Measurements from ENCODE around the gene LDHAL6A. TPM values are rescaled to one million over a fixed set of nuclear protein-coding genes. Genes with fewer than 3 reads are reported as not detected.
"Not testable (repeated sequence)": the region's sequence is repeated elsewhere in the genome, so short reads cannot be mapped to it uniquely, and the experiment has no call there.

LDHAL6A gene
- polyA plus RNA-seq (ENCODE audit: low read depth in 6 of 6), result under 1 TPM in 1 of 6 donors, not detected in 5; 0.50 TPM

GRCh38 chr11:18455686-18456372 lies at the start of gene LDHAL6A:
LDHAL6A (plus strand) TSS chr11:18455856; CDS start chr11:18456681, 825 bp downstream.
- ATAC-seq (ENCODE audit: low read depth in 2 of 2) (peak in 1 of 2 donors; percentile 56), DNase-seq (no peak)
- Mint-ChIP-seq H3K27ac (peak within 1 kb of the TSS in 2 of 6 donors; percentile 81 to 94), H3K9me3 (peaks cover 0 to 2% (median 0%) of the 10 kb centered on the region in 7 donors), H3K36me3 (no peaks in the 10 kb centered on the region), H3K27me3 (peaks cover 0 to 12% (median 8%) of the 10 kb centered on the region in 3 donors), H3K4me3 (peak within 1 kb of the TSS in 4 of 8 donors; percentile 50 to 65 (median 62)), H3K4me1 (peaks cover 0 to 5% (median 0%) of the 10 kb centered on the region in 3 donors)

GRCh38 chr11:18407400-18407799 lies 48.3 kb upstream of the LDHAL6A start:
- H3K9me3 Mint-ChIP-seq; H3K27ac Mint-ChIP-seq; H3K4me1 Mint-ChIP-seq; H3K27me3 Mint-ChIP-seq; ATAC-seq (ENCODE audit: low read depth in 2 of 2); DNase-seq; H3K4me3 Mint-ChIP-seq: not testable (repeated sequence)
- H3K36me3 Mint-ChIP-seq, result peaks cover 10 to 18% of the 10 kb centered on the region in 2 donors

GRCh38 chr11:18408558-18409291 lies 46.9 kb upstream of the LDHAL6A start:
- DNase-seq (no peak), ATAC-seq (ENCODE audit: low read depth in 2 of 2) (no peak)
- no peak overlapping the region for H3K4me3 Mint-ChIP-seq
- peaks cover 0 to 4% (median 0%) of the 10 kb centered on the region in 7 donors for H3K9me3 Mint-ChIP-seq
- H3K27ac Mint-ChIP-seq, result peak overlapping the region in 1 of 6 donors; percentile 47
- H3K27me3 Mint-ChIP-seq, result no peaks in the 10 kb centered on the region
- peaks cover 10 to 13% of the 10 kb centered on the region in 2 donors for H3K36me3 Mint-ChIP-seq
- H3K4me1 Mint-ChIP-seq, result peaks cover 0 to 8% (median 3%) of the 10 kb centered on the region in 3 donors

DNA sequence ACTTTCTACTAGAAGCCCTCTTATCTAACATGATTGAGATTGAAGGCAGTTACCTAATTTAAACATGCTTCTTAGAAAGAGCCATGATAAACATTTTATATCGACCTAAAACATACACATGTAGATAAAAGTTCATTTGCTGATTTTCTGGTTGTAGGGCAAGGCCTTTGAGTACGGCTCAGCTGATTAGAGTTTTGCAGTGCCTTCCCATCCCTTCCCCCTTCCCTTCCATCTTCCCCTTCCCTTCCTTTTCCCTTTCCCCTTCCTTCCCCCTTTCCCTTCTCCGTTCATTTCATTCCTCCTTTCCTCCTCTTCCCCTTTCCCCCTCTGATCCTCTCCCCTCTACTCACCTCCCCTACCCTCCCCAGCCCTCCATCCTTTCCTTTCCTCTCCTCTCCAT lies 39.2 kb upstream of the LDHAL6A start:
- Mint-ChIP-seq H3K4me1 (peaks cover 0 to 10% (median 3%) of the 10 kb centered on the region in 3 donors), H3K27ac (peak overlapping the region in 1 of 6 donors; percentile 57), H3K27me3 (no peaks in the 10 kb centered on the region), H3K36me3 (no peaks in the 10 kb centered on the region), H3K9me3 (no peaks in the 10 kb centered on the region), H3K4me3 (no peak overlapping the region)
- DNase-seq (no peak), ATAC-seq (ENCODE audit: low read depth in 2 of 2) (no peak)

DNA sequence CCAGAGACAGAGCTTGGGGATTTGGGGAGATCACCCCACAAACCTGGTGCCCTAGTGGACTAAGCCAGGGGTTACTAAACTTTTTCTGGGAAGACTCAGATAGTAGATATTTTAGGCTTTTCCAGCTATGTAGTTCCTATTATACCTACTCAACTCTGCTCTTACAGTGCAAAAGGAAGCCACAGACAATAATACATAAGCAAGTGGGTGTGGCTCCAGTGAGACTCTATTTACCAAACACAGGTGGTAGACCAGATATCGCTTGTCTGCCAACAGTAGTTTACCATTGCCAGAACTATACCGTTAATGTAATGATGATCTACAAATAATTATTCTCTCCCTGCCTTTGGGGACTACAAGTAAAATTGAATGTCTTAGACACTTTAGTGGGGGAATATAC lies 36.6 kb upstream of the LDHAL6A start:
- H3K4me1 Mint-ChIP-seq, result peaks cover 0 to 2% (median 0%) of the 10 kb centered on the region in 3 donors
- H3K9me3 Mint-ChIP-seq, result no peaks in the 10 kb centered on the region
- no peaks in the 10 kb centered on the region for H3K27me3 Mint-ChIP-seq
- H3K27ac Mint-ChIP-seq, result no peak overlapping the region
- DNase-seq (no peak), ATAC-seq (ENCODE audit: low read depth in 2 of 2) (no peak)
- no peaks in the 10 kb centered on the region for H3K36me3 Mint-ChIP-seq
- no peak overlapping the region for H3K4me3 Mint-ChIP-seq

DNA sequence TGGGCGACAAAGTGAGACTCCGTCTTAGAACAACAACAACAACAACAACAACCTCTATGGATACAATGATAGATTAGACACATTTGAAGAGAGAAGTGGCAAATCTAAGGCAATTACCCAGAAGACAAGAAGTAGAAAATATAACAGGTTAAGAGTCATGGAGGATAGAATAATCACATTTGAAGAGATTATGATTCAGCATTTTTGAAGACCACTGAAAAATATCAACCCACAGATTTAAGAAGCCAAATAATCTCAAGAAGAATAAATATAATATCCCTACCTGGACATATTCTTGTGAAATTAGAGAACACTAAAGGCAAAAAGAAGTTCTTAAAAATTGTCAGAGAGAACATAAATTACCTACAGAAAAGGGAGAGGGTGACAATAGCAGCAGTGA lies 35.6 kb upstream of the LDHAL6A start:
- Mint-ChIP-seq H3K4me3 (no peak overlapping the region), H3K36me3 (no peaks in the 10 kb centered on the region), H3K27me3 (no peaks in the 10 kb centered on the region), H3K9me3 (no peaks in the 10 kb centered on the region), H3K4me1 (peaks cover 0 to 2% (median 0%) of the 10 kb centered on the region in 3 donors), H3K27ac (no peak overlapping the region)
- ATAC-seq (ENCODE audit: low read depth in 2 of 2), result no peak
- no peak for DNase-seq

DNA sequence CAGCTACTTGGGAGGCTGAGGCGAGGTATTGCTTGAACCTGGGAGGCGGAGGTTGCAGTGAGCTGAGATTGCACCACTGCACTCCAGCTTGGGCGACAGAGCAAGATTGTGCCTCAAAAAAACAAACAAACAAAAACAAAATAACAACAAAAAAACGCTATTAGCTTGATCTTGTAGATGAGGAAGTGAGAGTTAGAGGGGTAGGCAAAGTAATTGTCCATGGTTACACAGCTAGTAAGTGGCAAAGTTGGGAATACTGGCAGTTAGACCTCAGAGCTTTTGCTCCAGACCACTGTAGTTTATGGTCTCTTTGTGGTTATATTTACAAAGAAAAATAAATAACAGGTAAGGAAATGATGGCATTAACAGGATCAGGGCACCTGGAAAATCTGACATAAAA lies 28.4 kb upstream of the LDHAL6A start:
- DNase-seq (no peak), ATAC-seq (ENCODE audit: low read depth in 2 of 2) (no peak)
- Mint-ChIP-seq H3K4me3 (no peak overlapping the region), H3K27ac (no peak overlapping the region), H3K27me3 (no peaks in the 10 kb centered on the region), H3K9me3 (peaks cover 0 to 4% (median 0%) of the 10 kb centered on the region in 7 donors), H3K4me1 (peaks cover 4 to 6% (median 4%) of the 10 kb centered on the region in 3 donors), H3K36me3 (no peaks in the 10 kb centered on the region)

- Mint-ChIP-seq H3K27ac (no peak overlapping the region), H3K4me3 (no peak overlapping the region), H3K27me3 (no peaks in the 10 kb centered on the region), H3K4me1 (peaks cover 4 to 6% (median 4%) of the 10 kb centered on the region in 3 donors), H3K36me3 (no peaks in the 10 kb centered on the region), H3K9me3 (peaks cover 0 to 4% (median 0%) of the 10 kb centered on the region in 7 donors)
- DNase-seq (no peak), ATAC-seq (ENCODE audit: low read depth in 2 of 2) (no peak)
Observed at GRCh38 chr11:18429332-18429731, 26.3 kb upstream of the LDHAL6A start.

GRCh38 chr11:18438691-18439090 lies 17.0 kb upstream of the LDHAL6A start:
- Mint-ChIP-seq H3K27me3 (no peaks in the 10 kb centered on the region), H3K36me3 (peaks cover 0 to 16% of the 10 kb centered on the region in 2 donors), H3K27ac (no peak overlapping the region), H3K9me3 (peaks cover 0 to 3% (median 0%) of the 10 kb centered on the region in 7 donors), H3K4me1 (no peaks in the 10 kb centered on the region), H3K4me3 (no peak overlapping the region)
- DNase-seq, result no peak
- ATAC-seq (ENCODE audit: low read depth in 2 of 2), result no peak

DNA sequence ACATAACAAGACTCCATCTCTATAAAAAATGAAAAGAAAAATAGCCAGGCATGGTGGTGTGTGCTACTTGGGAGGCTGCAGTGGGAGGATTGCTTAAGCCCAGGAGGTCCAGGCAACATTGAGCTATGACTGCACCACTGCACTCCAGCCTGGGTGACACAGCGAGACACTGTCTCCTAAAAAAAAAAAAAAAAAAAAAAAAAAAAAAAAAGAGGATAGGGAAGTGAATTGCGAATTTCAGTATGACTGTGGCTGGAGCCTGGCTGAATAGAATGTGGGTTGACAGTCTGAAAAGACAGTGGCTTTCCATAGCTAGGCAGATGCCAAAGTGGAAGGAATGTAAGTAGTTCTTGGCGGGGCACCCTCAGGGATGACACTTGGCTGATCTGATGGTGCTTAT lies 6.4 kb upstream of the LDHAL6A start:
- Mint-ChIP-seq H3K4me1 (peaks cover 4 to 6% (median 4%) of the 10 kb centered on the region in 3 donors), H3K4me3 (no peak overlapping the region), H3K27ac (no peak overlapping the region), H3K9me3 (no peaks in the 10 kb centered on the region), H3K27me3 (peaks cover 14 to 16% (median 15%) of the 10 kb centered on the region in 3 donors), H3K36me3 (peaks cover 0 to 4% of the 10 kb centered on the region in 2 donors)
- ATAC-seq (ENCODE audit: low read depth in 2 of 2), result no peak
- DNase-seq, result no peak

DNA sequence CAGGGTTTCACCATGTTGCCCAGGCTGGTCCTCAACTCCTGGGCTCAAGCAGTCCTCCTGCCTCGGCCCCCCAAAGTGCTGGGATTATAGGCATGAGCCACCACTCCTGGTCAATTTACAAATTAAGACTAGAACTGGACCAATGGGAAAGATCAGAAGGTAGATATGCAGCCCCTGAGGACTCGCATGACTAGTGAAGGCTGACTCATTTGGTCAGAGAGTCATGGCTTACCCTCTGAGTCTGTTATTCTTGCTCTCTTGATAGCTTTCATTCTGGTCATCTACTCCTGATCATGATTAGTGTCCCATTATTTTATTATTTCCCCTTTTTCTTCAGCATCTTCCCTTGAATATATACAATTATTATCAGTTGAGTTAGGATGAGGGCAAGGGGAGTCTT lies 2.7 kb upstream of the LDHAL6A start:
- H3K27me3 Mint-ChIP-seq, result peaks cover 15 to 19% (median 19%) of the 10 kb centered on the region in 3 donors
- no peak overlapping the region for H3K4me3 Mint-ChIP-seq
- no peak for ATAC-seq (ENCODE audit: low read depth in 2 of 2)
- DNase-seq, result no peak
- peaks cover 0 to 2% (median 0%) of the 10 kb centered on the region in 7 donors for H3K9me3 Mint-ChIP-seq
- H3K27ac Mint-ChIP-seq, result no peak overlapping the region
- H3K36me3 Mint-ChIP-seq, result no peaks in the 10 kb centered on the region
- peaks cover 0 to 5% (median 0%) of the 10 kb centered on the region in 3 donors for H3K4me1 Mint-ChIP-seq

GRCh38 chr11:18457450-18457849 lies 1.8 kb downstream of the LDHAL6A start:
- no peak for ATAC-seq (ENCODE audit: low read depth in 2 of 2)
- Mint-ChIP-seq H3K4me1 (peaks cover 0 to 5% (median 0%) of the 10 kb centered on the region in 3 donors), H3K9me3 (peaks cover 0 to 2% (median 0%) of the 10 kb centered on the region in 7 donors), H3K4me3 (no peak overlapping the region), H3K27me3 (peaks cover 0 to 12% (median 8%) of the 10 kb centered on the region in 3 donors), H3K36me3 (no peaks in the 10 kb centered on the region), H3K27ac (no peak overlapping the region)
- no peak for DNase-seq

DNA sequence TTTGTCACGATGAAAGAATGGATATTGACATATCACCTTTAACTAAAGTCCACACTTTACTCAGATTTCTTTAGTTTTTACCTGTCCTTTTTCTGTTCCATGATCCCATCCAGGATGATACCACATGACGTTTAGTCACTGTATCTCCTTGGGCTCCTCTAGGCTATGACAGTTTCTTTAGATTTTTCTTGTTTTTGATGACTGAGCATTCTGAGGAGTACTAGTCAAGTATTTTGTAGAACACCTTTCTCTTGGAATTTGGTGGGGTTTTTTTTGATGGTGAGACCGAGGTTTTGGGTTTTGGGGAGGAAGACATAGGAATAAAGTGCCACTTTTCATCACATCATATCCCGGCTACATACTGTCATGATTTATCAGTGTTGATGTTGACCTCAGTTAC lies 4.0 kb downstream of the LDHAL6A start:
- Mint-ChIP-seq H3K4me3 (no peak overlapping the region), H3K27me3 (peaks cover 0 to 8% (median 6%) of the 10 kb centered on the region in 3 donors), H3K36me3 (no peaks in the 10 kb centered on the region), H3K4me1 (peaks cover 0 to 5% (median 0%) of the 10 kb centered on the region in 3 donors), H3K27ac (no peak overlapping the region), H3K9me3 (peaks cover 0 to 2% (median 0%) of the 10 kb centered on the region in 7 donors)
- DNase-seq (no peak), ATAC-seq (ENCODE audit: low read depth in 2 of 2) (no peak)

DNA sequence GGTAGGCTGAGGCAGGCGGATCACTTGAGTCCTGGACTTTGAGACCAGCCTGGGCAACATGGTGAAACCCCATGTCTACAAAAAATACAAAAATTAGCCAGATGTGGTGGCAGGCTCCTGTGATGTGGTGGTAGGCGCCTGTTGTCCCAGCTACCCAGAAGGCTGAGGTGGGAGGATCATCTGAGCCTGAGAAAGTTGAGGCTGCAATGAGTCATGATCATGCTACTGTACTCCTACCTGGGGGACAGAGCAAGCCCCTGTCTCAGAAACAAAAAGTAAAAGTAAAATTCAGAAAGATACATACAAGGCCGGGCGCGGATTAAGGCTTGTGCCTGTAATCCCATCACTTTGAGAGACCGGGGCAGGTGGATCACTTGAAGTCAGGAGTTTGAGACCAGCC lies 6.3 kb downstream of the LDHAL6A start:
- Mint-ChIP-seq H3K27ac (no peak overlapping the region), H3K9me3 (no peaks in the 10 kb centered on the region), H3K4me3 (peak overlapping the region in 1 of 8 donors; percentile 25), H3K36me3 (no peaks in the 10 kb centered on the region), H3K4me1 (no peaks in the 10 kb centered on the region), H3K27me3 (no peaks in the 10 kb centered on the region)
- ATAC-seq (ENCODE audit: low read depth in 2 of 2) (no peak), DNase-seq (no peak)
